SJCRH30 (cell line): ENCODE measurements around the gene PTER. TPM values are rescaled to one million over a fixed set of nuclear protein-coding genes. Genes with fewer than 3 reads are reported as not detected.

ENCODE experiments used
- DNase-seq, 2 experiments: peaks; one replicate each; pipeline ENCODE4 v3.0.0-alpha.2; 2015 to 2020
- H3K27ac ChIP-seq: fragments of 250-450 bp; sonication (Bioruptor Pico); 2 replicates; pipeline ENCODE4 v1.5.1; 2020; ENCODE audit warnings: mild to moderate bottlenecking, moderate library complexity
- H3K27me3 ChIP-seq: fragments of 250-450 bp; sonication (Bioruptor Pico); 2 replicates; pipeline ENCODE4 v1.5.1; 2020; ENCODE audit warnings: mild to moderate bottlenecking, moderate library complexity
- H3K36me3 ChIP-seq: fragments of 250-450 bp; sonication (Bioruptor Pico); 2 replicates; pipeline ENCODE4 v1.5.1; 2020; ENCODE audit warnings: mild to moderate bottlenecking, moderate library complexity
- H3K4me1 ChIP-seq: fragments of 250-450 bp; sonication (Bioruptor Pico); 2 replicates; pipeline ENCODE4 v1.5.1; 2020; ENCODE audit warnings: mild to moderate bottlenecking, moderate library complexity
- H3K4me3 ChIP-seq: fragments of 250-450 bp; sonication (Bioruptor Pico); 2 replicates; pipeline ENCODE4 v1.5.1; 2020; ENCODE audit warnings: mild to moderate bottlenecking, moderate library complexity
- H3K9me3 ChIP-seq: fragments of 250-450 bp; sonication (Bioruptor Pico); replicated peaks from 2 replicates; pipeline ENCODE4 v1.5.1; 2020; ENCODE audit warnings: mild to moderate bottlenecking, moderate library complexity
- total RNA-seq: library from RNA; depleted of rRNA; stranded (reverse); fragments of >200 nt; shearing (Covaris generic); gene quantifications from 2 replicates; pipeline ENCODE4 v1.2.3, GENCODE V29; 2014; rRNA removed

PTER gene
- total RNA-seq, 1 experiment from 2014 or later = 7.6 TPM

- Histone ChIP-seq H3K4me3 (no peak overlapping the region), H3K27ac (no peak overlapping the region), H3K4me1 (no peaks in the 10 kb centered on the region), H3K9me3 (no peaks in the 10 kb centered on the region), H3K36me3 (no peaks in the 10 kb centered on the region), H3K27me3 (no peaks in the 10 kb centered on the region)
- no peak for DNase-seq
Measured at GRCh38 chr10:16544591-16544990, 107.8 kb downstream of the PTER start.

- Histone ChIP-seq H3K27ac (no peak overlapping the region), H3K36me3 (no peaks in the 10 kb centered on the region), H3K4me3 (no peak overlapping the region), H3K27me3 (no peaks in the 10 kb centered on the region), H3K9me3 (no peaks in the 10 kb centered on the region), H3K4me1 (no peaks in the 10 kb centered on the region)
- peak in 1 of 2 experiments; percentile 30 for DNase-seq
Measured at GRCh38 chr10:16545116-16545736, 108.4 kb downstream of the PTER start.

- DNase-seq = no peak
- H3K36me3 ChIP-seq = no peaks in the 10 kb centered on the region
- H3K9me3 ChIP-seq = no peaks in the 10 kb centered on the region
Measured at GRCh38 chr10:16547973-16548372, 111.2 kb downstream of the PTER start.

GRCh38 chr10:16559236-16559773 is 122.5 kb downstream of the PTER start:
- no peak for DNase-seq
- Histone ChIP-seq H3K27ac (no peak overlapping the region), H3K4me1 (no peaks in the 10 kb centered on the region), H3K9me3 (no peaks in the 10 kb centered on the region), H3K27me3 (peaks cover 4% of the 10 kb centered on the region; the same call in 1 of the 2 replicates), H3K4me3 (no peak overlapping the region), H3K36me3 (no peaks in the 10 kb centered on the region)

More at GRCh38 chr10:16547973-16548372, 111.2 kb downstream of the PTER start:
- Histone ChIP-seq H3K27ac (no peak overlapping the region), H3K27me3 (no peaks in the 10 kb centered on the region), H3K4me1 (no peaks in the 10 kb centered on the region), H3K4me3 (no peak overlapping the region)

- Histone ChIP-seq H3K4me1 (no peaks in the 10 kb centered on the region), H3K4me3 (no peak overlapping the region), H3K27me3 (peaks cover 4% of the 10 kb centered on the region; the same call in 1 of the 2 replicates), H3K27ac (no peak overlapping the region), H3K36me3 (no peaks in the 10 kb centered on the region), H3K9me3 (no peaks in the 10 kb centered on the region)
- no peak for DNase-seq
Measured at GRCh38 chr10:16562891-16563290, 126.1 kb downstream of the PTER start.

Other genes starting within 250 kb of the PTER start
- gene C1QL3, start 84.9 kb downstream of the PTER start, total RNA-seq = not detected in 2 replicates